Breast epithelium (tissue), 3 donors: Measurements from ENCODE around the gene ZNF398.

Experiments used
- POLR2A ChIP-seq: fragments of 450-650 bp; IDR thresholded peaks from one replicate; pipeline ENCODE4 v1.6.1; 2016; ENCODE audit warnings: antibody characterized with exemption, mild to moderate bottlenecking, moderate library complexity
- TF ChIP-seq, protein P1 (sequence below), 3 donors: fragments of 450-650 bp; IDR thresholded peaks; one replicate each; pipeline ENCODE4 v1.5.1; 2016 to 2017; ENCODE audit warnings: antibody characterized with exemption in 3 of 3, mild to moderate bottlenecking in 3 of 3, moderate library complexity in 3 of 3

DNA sequence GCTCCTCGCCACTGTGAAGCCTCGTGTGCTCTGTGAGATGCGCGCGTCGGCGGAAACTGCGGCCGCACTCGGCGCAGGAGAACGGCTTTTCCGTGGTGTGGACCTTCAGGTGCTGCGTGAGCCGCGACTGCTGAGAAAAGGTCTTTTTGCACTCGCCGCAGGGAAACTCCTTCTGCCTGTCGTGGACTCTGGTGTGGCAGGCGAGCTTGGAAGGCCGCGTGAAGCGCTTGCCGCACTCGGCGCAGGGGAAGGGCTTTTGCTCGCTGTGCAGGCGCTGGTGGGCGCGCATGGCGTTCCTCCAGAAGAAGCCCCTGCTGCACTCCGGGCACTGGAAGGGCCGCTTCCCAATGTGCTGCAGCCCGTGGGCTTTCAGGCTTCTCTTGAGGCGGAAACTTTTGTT is 43.0 kb upstream of the ZNF398 start:
- TF ChIP-seq, protein P1, sequence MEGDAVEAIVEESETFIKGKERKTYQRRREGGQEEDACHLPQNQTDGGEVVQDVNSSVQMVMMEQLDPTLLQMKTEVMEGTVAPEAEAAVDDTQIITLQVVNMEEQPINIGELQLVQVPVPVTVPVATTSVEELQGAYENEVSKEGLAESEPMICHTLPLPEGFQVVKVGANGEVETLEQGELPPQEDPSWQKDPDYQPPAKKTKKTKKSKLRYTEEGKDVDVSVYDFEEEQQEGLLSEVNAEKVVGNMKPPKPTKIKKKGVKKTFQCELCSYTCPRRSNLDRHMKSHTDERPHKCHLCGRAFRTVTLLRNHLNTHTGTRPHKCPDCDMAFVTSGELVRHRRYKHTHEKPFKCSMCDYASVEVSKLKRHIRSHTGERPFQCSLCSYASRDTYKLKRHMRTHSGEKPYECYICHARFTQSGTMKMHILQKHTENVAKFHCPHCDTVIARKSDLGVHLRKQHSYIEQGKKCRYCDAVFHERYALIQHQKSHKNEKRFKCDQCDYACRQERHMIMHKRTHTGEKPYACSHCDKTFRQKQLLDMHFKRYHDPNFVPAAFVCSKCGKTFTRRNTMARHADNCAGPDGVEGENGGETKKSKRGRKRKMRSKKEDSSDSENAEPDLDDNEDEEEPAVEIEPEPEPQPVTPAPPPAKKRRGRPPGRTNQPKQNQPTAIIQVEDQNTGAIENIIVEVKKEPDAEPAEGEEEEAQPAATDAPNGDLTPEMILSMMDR (IDR thresholded peaks at IDR 0.05), result no peak
- no peak for TF ChIP-seq POLR2A
